GM23338 (cell line): ENCODE measurements around the gene OBSCN. TPM values are rescaled to one million over a fixed set of nuclear protein-coding genes. Genes with fewer than 3 reads are reported as not detected.

Source experiments
- ATAC-seq: fragments of 200-7000 bp; cut with Tn5 transposase; 3 replicates; pipeline ENCODE4 v1.9.1; 2020
- DNase-seq: peaks from one replicate; pipeline ENCODE4 v3.0.0-alpha.2; 2015; ENCODE audit warnings: low spot score
- H2AFZ ChIP-seq: fragments of 200-600 bp; sonication (generic); 2 replicates; pipeline ENCODE4 v1.8.0; 2016; ENCODE audit warnings: antibody characterized with exemption, mild to moderate bottlenecking, moderate library complexity
- H3F3A ChIP-seq: fragments of 200-600 bp; sonication (generic); replicated peaks from 2 replicates; pipeline ENCODE4 v1.8.0; 2017; ENCODE audit warnings: antibody characterized with exemption, mixed run types, low read depth
- H3K27ac ChIP-seq: fragments of 200-600 bp; sonication (generic); 2 replicates; pipeline ENCODE4 v1.6.1; 2016; ENCODE audit warnings: low read depth
- H3K27me3 ChIP-seq: fragments of 200-600 bp; sonication (generic); 2 replicates; pipeline ENCODE4 v1.8.0; 2016; ENCODE audit warnings: mild to moderate bottlenecking, mixed run types, moderate library complexity; ENCODE audit not compliant: insufficient read depth
- H3K36me3 ChIP-seq: fragments of 200-600 bp; sonication (generic); 2 replicates; pipeline ENCODE4 v1.8.0; 2016; ENCODE audit warnings: mild to moderate bottlenecking; ENCODE audit not compliant: insufficient read depth
- H3K4me1 ChIP-seq: fragments of 200-600 bp; sonication (generic); 2 replicates; pipeline ENCODE4 v1.8.0; 2016; ENCODE audit warnings: mild to moderate bottlenecking, moderate library complexity; ENCODE audit not compliant: insufficient read depth
- H3K4me2 ChIP-seq: fragments of 200-600 bp; sonication (generic); 2 replicates; pipeline ENCODE4 v1.7.1; 2017; ENCODE audit warnings: mixed run types
- H3K4me3 ChIP-seq: fragments of 200-600 bp; sonication (generic); 2 replicates; pipeline ENCODE4 v1.6.1; 2016; ENCODE audit warnings: mixed run types
- H3K79me2 ChIP-seq: fragments of 200-600 bp; sonication (generic); replicated peaks from 2 replicates; pipeline ENCODE4 v1.8.0; 2017; ENCODE audit warnings: mild to moderate bottlenecking; ENCODE audit not compliant: insufficient read depth
- H3K9me2 ChIP-seq: fragments of 200-600 bp; sonication (generic); 2 replicates; pipeline ENCODE4 v1.8.0; 2017; ENCODE audit not compliant: insufficient read depth
- H4K20me1 ChIP-seq: fragments of 200-600 bp; sonication (generic); replicated peaks from 2 replicates; pipeline ENCODE4 v1.8.0; 2017; ENCODE audit warnings: mild to moderate bottlenecking; ENCODE audit not compliant: insufficient read depth
- H3K27ac Mint-ChIP-seq: 2 replicates; pipeline ENCODE4 v1.8.0; 2020; ENCODE audit warnings: inconsistent platforms, mild to moderate bottlenecking, moderate library complexity, mixed read lengths
- H3K27me3 Mint-ChIP-seq: 3 replicates; pipeline ENCODE4 v1.8.0; 2022; ENCODE audit warnings: low read depth, mild to moderate bottlenecking, moderate library complexity, mixed read lengths, inconsistent platforms; ENCODE audit not compliant: insufficient read depth, poor library complexity
- H3K36me3 Mint-ChIP-seq: 3 replicates; pipeline ENCODE4 v1.8.0; 2021; ENCODE audit warnings: low read depth, mild to moderate bottlenecking, inconsistent platforms, moderate library complexity, mixed read lengths
- H3K4me1 Mint-ChIP-seq: 3 replicates; pipeline ENCODE4 v1.8.0; 2020; ENCODE audit warnings: mild to moderate bottlenecking, inconsistent platforms, mixed read lengths
- H3K4me3 Mint-ChIP-seq: 3 replicates; pipeline ENCODE4 v1.8.0; 2021; ENCODE audit warnings: moderate library complexity, mild to moderate bottlenecking, inconsistent platforms, mixed read lengths
- H3K9me3 Mint-ChIP-seq: 3 replicates; pipeline ENCODE4 v1.8.0; 2020; ENCODE audit warnings: moderate library complexity, mild to moderate bottlenecking, inconsistent platforms, mixed read lengths
- CREB1 ChIP-seq: fragments of 250-450 bp; sonication (Bioruptor Pico); IDR thresholded peaks from 2 replicates; pipeline ENCODE4 v1.5.0; 2020; ENCODE audit warnings: low read depth, mild to moderate bottlenecking, moderate library complexity
- CTCF ChIP-seq, 2 experiments: fragments of 200-600 bp in 1 of 2; sonication (generic) in 1 of 2; conservative IDR thresholded peaks; 2 replicates each; pipeline versions ENCODE4 v1.5.1 to v1.6.1; 2016 to 2017; ENCODE audit warnings: antibody characterized with exemption in 2 of 2, low read depth in 2 of 2, mild to moderate bottlenecking in 2 of 2, moderate library complexity in 1 of 2
- EZH2 ChIP-seq: fragments of 200-600 bp; sonication (generic); IDR thresholded peaks from one replicate; pipeline ENCODE4 v1.8.0; 2017; ENCODE audit warnings: antibody characterized with exemption, mild to moderate bottlenecking, low read depth; ENCODE audit not compliant: unreplicated experiment
- EZH2phosphoT487 ChIP-seq: fragments of 200-600 bp; sonication (generic); IDR thresholded peaks from one replicate; pipeline ENCODE4 v1.8.1; 2018; ENCODE audit warnings: antibody characterized with exemption; ENCODE audit not compliant: unreplicated experiment
- JUNB ChIP-seq: IDR thresholded peaks from one replicate; pipeline ENCODE4 v1.6.1; 2016; ENCODE audit warnings: antibody characterized with exemption; ENCODE audit not compliant: unreplicated experiment
- NANOG ChIP-seq: IDR thresholded peaks from 2 replicates; pipeline ENCODE4 v1.6.1; 2016; ENCODE audit warnings: antibody characterized with exemption, borderline replicate concordance
- POLR2AphosphoS5 ChIP-seq: IDR thresholded peaks from 2 replicates; pipeline ENCODE4 v1.6.1; 2016; ENCODE audit warnings: antibody characterized with exemption, low read depth
- ZNF331 ChIP-seq: fragments of 250-450 bp; sonication (Bioruptor Pico); IDR thresholded peaks from 2 replicates; pipeline ENCODE4 v1.5.0; 2020; ENCODE audit warnings: low read depth, mild to moderate bottlenecking, moderate library complexity
- polyA plus RNA-seq: library from polyadenylated mRNA; unstranded; fragments of >200 nt; fragmentation: Nextera tagmentation; extraction: Ambion mirVana; gene quantifications from 2 replicates; pipeline ENCODE4 v1.2.1, GENCODE V29; 2016
- total RNA-seq: library from RNA; depleted of rRNA; stranded (reverse); fragments of >200 nt; shearing (Covaris generic); gene quantifications from 2 replicates; pipeline ENCODE4 v1.2.3, GENCODE V29; 2014
- TF ChIP-seq, protein P1 (sequence below): IDR thresholded peaks from one replicate; pipeline ENCODE4 v1.6.1; 2018; ENCODE audit warnings: antibody characterized with exemption; ENCODE audit not compliant: unreplicated experiment
- TF ChIP-seq, protein P2 (sequence below): IDR thresholded peaks from 2 replicates; pipeline ENCODE4 v1.6.1; 2016; ENCODE audit warnings: antibody characterized with exemption

The OBSCN gene
- total and polyA plus RNA-seq, 2 experiments from 2014 or later: 8.4 to 38.5 TPM

DNA sequence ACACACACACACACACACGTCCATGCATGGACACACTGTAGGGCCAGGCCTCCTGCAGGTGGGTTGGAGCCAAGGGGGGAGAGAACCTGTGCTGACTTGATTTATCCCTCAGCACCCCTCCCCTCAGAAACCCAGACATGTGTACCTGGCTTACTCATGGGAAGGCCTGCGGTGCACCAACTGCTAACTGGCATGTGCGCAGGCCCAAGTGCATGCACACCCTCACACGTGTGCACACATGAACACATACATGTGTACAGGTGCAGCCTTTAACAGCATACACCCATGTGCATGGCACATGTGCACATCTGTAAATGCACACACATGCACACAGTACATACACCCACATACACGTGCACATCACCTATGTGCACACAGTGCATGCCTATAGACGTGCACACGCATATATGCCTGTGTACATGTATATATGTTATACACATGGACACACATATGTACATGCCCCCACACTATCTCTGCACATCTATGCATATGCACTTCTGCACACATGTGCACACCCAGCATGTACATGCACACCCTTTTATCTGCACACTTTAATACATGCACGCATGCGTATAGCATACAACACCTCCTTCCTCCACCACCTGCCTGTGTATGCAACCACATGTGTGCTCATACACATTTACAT is 131.3 kb downstream of the OBSCN start:
- Histone ChIP-seq H4K20me1 (no peaks in the 10 kb centered on the region), H3K4me3 (no peak overlapping the region), H3K4me1 (no peaks in the 10 kb centered on the region), H3K36me3 (no peaks in the 10 kb centered on the region), H3K27ac (no peak overlapping the region), H3K4me2 (no peak overlapping the region), H3K9me2 (no peaks in the 10 kb centered on the region), H3K27me3 (no peaks in the 10 kb centered on the region), H2AFZ (no peak overlapping the region), H3F3A (0 out of 2 replicates have a peak, but pooled peaks cover 3% of the 10 kb centered on the region), H3K79me2 (no peaks in the 10 kb centered on the region)
- DNase-seq: no peak
- Mint-ChIP-seq H3K9me3 (peaks cover 2% of the 10 kb centered on the region), H3K36me3 (peaks cover 20% of the 10 kb centered on the region; the same call in 2 of the 3 replicates), H3K4me1 (no peaks in the 10 kb centered on the region), H3K27ac (no peak overlapping the region), H3K27me3 (peaks cover 6% of the 10 kb centered on the region), H3K4me3 (no peak overlapping the region)
- TF ChIP-seq, protein P1, sequence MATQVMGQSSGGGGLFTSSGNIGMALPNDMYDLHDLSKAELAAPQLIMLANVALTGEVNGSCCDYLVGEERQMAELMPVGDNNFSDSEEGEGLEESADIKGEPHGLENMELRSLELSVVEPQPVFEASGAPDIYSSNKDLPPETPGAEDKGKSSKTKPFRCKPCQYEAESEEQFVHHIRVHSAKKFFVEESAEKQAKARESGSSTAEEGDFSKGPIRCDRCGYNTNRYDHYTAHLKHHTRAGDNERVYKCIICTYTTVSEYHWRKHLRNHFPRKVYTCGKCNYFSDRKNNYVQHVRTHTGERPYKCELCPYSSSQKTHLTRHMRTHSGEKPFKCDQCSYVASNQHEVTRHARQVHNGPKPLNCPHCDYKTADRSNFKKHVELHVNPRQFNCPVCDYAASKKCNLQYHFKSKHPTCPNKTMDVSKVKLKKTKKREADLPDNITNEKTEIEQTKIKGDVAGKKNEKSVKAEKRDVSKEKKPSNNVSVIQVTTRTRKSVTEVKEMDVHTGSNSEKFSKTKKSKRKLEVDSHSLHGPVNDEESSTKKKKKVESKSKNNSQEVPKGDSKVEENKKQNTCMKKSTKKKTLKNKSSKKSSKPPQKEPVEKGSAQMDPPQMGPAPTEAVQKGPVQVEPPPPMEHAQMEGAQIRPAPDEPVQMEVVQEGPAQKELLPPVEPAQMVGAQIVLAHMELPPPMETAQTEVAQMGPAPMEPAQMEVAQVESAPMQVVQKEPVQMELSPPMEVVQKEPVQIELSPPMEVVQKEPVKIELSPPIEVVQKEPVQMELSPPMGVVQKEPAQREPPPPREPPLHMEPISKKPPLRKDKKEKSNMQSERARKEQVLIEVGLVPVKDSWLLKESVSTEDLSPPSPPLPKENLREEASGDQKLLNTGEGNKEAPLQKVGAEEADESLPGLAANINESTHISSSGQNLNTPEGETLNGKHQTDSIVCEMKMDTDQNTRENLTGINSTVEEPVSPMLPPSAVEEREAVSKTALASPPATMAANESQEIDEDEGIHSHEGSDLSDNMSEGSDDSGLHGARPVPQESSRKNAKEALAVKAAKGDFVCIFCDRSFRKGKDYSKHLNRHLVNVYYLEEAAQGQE: no peak
- no peak for ATAC-seq

DNA sequence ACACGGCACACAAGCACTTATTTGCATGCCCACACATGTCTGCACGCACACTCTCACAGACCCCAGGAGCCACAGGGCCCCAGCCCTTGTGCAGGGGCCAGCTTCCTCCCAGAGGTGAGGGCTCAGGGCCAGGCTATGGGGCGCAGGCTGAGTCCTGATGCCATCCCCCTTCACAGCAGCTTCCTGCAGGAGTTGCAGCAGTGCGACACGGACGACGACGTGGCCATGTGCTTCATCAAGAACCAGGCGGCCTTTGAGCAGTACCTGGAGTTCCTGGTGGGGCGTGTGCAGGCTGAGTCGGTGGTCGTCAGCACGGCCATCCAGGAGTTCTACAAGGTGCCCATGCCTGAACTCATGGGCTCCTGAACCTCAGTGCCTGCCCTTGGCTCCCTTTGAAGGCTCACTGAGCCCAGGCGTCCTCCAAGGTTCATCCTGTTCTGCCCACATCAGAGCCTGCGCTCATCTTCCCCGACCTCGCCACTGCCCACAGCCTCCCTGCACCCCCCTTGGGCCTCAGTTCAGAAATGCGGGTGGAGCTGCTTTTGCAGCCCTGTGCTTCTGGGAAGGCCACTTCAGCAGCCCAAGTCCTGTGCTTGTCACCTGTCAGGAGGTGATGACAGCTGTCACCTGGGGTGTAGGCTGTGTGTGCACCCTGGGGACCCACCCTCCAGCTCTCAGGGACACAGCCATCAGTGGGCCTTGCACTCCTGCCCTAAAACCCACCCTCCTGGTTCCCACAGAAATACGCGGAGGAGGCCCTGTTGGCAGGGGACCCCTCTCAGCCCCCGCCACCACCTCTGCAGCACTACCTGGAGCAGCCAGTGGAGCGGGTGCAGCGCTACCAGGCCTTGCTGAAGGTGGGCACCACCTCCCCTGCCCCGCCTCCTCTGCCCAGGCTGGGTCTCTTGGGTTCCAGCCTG is 132.2 kb downstream of the OBSCN start:
- no peak overlapping the region for H2AFZ ChIP-seq
- Mint-ChIP-seq H3K9me3 (peaks cover 5% of the 10 kb centered on the region), H3K27me3 (peaks cover 6% of the 10 kb centered on the region), H3K4me3 (no peak overlapping the region), H3K36me3 (peaks cover 22% of the 10 kb centered on the region; the same call in 2 of the 3 replicates), H3K4me1 (no peaks in the 10 kb centered on the region), H3K27ac (no peak overlapping the region)
- 0 out of 2 replicates have a peak, but pooled peaks cover 3% of the 10 kb centered on the region for H3F3A ChIP-seq
- no peaks in the 10 kb centered on the region for H3K36me3 ChIP-seq
- H3K4me1 ChIP-seq: no peaks in the 10 kb centered on the region
- no peak overlapping the region for H3K4me3 ChIP-seq
- peak; percentile 10; the same call in 2 of the 3 replicates for ATAC-seq
- no peak for DNase-seq
- H3K27ac ChIP-seq: no peak overlapping the region
- no peaks in the 10 kb centered on the region for H3K79me2 ChIP-seq
- no peaks in the 10 kb centered on the region for H4K20me1 ChIP-seq
- no peak overlapping the region for H3K4me2 ChIP-seq
- TF ChIP-seq POLR2AphosphoS5 (no peak), EZH2 (no peak), JUNB (no peak), CTCF (conservative IDR thresholded peaks at IDR 0.05; ENCODE audit: low read depth in 2 of 2) (no peak), EZH2phosphoT487 (no peak), ZNF331 (no peak), CREB1 (no peak), NANOG (no peak)
- TF ChIP-seq, protein P1: no peak
- TF ChIP-seq, protein P2, sequence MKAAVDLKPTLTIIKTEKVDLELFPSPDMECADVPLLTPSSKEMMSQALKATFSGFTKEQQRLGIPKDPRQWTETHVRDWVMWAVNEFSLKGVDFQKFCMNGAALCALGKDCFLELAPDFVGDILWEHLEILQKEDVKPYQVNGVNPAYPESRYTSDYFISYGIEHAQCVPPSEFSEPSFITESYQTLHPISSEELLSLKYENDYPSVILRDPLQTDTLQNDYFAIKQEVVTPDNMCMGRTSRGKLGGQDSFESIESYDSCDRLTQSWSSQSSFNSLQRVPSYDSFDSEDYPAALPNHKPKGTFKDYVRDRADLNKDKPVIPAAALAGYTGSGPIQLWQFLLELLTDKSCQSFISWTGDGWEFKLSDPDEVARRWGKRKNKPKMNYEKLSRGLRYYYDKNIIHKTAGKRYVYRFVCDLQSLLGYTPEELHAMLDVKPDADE: no peak
- H3K9me2 ChIP-seq: no peaks in the 10 kb centered on the region
- H3K27me3 ChIP-seq: no peaks in the 10 kb centered on the region
